Measurements from ENCODE around the gene RAPH1. TPM values are rescaled to one million over a fixed set of nuclear protein-coding genes. Genes with fewer than 3 reads are reported as not detected.

RAPH1 gene
- total and polyA plus RNA-seq, 8 donors = 2.3 to 19.2 (median 10.4) TPM

GRCh38 chr2:203451689-203452088 lies 83.4 kb downstream of the RAPH1 start:
- DNase-seq (no peak), ATAC-seq (no peak), FAIRE-seq (no peak)
- no peaks in the 10 kb centered on the region for H3K4me1 ChIP-seq
- H3K9me3 ChIP-seq = no peaks in the 10 kb centered on the region
- H3K27ac ChIP-seq = no peak overlapping the region
- WGBS, 2 donors = 90 to 94% methylated on average over 1 of the region's 1 CpG
- H3K27me3 ChIP-seq = no peaks in the 10 kb centered on the region
- H3K4me3 ChIP-seq = no peak overlapping the region
- TF ChIP-seq CTCF (IDR thresholded peaks at IDR 0.05) = no peak
- H3K36me3 ChIP-seq = no peaks in the 10 kb centered on the region
- intact Hi-C loops (cut with DNase I) = no loop called here

- Histone ChIP-seq H3K4me3 (no peak overlapping the region), H3K9me3 (no peaks in the 10 kb centered on the region), H3K36me3 (no peaks in the 10 kb centered on the region), H3K27ac (no peak overlapping the region), H3K4me1 (no peaks in the 10 kb centered on the region), H3K27me3 (no peaks in the 10 kb centered on the region)
- no peak for FAIRE-seq
- intact Hi-C loops (cut with DNase I) = no loop called here
- 95 to 98% methylated on average over 2 of the region's 2 CpGs for WGBS, 2 donors
- ATAC-seq = no peak
- no peak for DNase-seq
- no peak for TF ChIP-seq CTCF (IDR thresholded peaks at IDR 0.05)
Observed at GRCh38 chr2:203451011-203451410, 84.1 kb downstream of the RAPH1 start.

GRCh38 chr2:203450561-203450960 lies 84.5 kb downstream of the RAPH1 start:
- Histone ChIP-seq H3K27ac (no peak overlapping the region), H3K4me3 (no peak overlapping the region), H3K4me1 (no peaks in the 10 kb centered on the region), H3K9me3 (no peaks in the 10 kb centered on the region), H3K36me3 (no peaks in the 10 kb centered on the region), H3K27me3 (no peaks in the 10 kb centered on the region)
- no peak for TF ChIP-seq CTCF (IDR thresholded peaks at IDR 0.05)
- intact Hi-C loops (cut with DNase I) = no loop called here
- no peak for ATAC-seq
- no peak for FAIRE-seq
- 94 to 95% methylated on average over 3 of the region's 3 CpGs for WGBS, 2 donors
- DNase-seq = no peak

GRCh38 chr2:203446780-203447179 lies 88.3 kb downstream of the RAPH1 start:
- DNase-seq = no peak
- H3K27me3 ChIP-seq = no peaks in the 10 kb centered on the region
- no peak overlapping the region for H3K4me3 ChIP-seq
- H3K4me1 ChIP-seq = no peaks in the 10 kb centered on the region
- H3K36me3 ChIP-seq = no peaks in the 10 kb centered on the region
- no peaks in the 10 kb centered on the region for H3K9me3 ChIP-seq
- ATAC-seq = no peak
- WGBS, 2 donors = 96 to 100% methylated on average over 3 of the region's 3 CpGs
- H3K27ac ChIP-seq = no peak overlapping the region
- no peak for FAIRE-seq
- intact Hi-C loops (cut with DNase I) = no loop called here
- TF ChIP-seq CTCF (IDR thresholded peaks at IDR 0.05) = no peak

GRCh38 chr2:203446071-203446481 lies 89.0 kb downstream of the RAPH1 start:
- 86 to 92% methylated on average over 3 of the region's 3 CpGs for WGBS, 2 donors
- no peaks in the 10 kb centered on the region for H3K9me3 ChIP-seq
- no peaks in the 10 kb centered on the region for H3K4me1 ChIP-seq
- DNase-seq (no peak), FAIRE-seq (no peak), ATAC-seq (no peak)
- no peak overlapping the region for H3K4me3 ChIP-seq
- intact Hi-C loops (cut with DNase I) = no loop called here
- no peaks in the 10 kb centered on the region for H3K36me3 ChIP-seq
- H3K27ac ChIP-seq = no peak overlapping the region
- no peaks in the 10 kb centered on the region for H3K27me3 ChIP-seq
- no peak for TF ChIP-seq CTCF (IDR thresholded peaks at IDR 0.05)
